ENCODE measurements around the gene GMFB.
"Not testable (repeated sequence)": the region's sequence is repeated elsewhere in the genome, so short reads cannot be mapped to it uniquely, and the experiment has no call there.

Gene GMFB

DNA sequence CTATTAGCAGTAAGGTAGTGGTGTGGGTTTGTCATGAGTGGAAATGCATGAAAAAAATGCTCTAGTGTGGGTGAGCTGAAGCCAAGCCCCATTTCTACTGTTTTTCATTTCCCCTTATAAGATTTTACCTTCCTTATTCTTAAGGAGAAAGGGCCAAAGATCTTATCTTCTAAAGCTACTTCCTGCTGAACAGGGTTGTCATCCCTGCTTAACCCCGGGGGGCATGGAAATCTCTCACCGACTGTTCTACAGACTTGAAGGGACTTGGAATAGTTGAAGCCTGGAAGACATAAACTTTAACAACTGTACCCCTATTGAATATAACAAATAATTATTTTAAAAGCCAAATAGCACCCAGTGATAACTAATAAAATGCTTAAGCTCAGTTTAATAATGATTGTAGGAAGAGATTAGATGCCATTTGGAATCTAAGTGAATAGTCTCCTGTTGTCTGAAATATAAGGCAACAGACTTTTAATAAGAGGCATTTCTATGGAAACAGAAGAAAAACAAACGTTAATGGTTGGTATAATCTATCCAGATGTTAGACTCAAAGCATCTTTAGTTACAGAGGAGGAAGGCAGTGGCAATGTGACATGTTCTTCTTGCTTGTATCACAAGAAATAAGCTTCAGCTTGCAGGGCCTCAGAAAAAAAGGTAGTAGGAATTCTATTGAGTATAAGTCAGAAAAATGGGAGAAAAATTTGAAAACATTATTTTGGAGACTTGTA, 1.8 kb upstream of the GMFB start:
- no peak for DNase-seq (ENCODE audit: low spot score)

DNA sequence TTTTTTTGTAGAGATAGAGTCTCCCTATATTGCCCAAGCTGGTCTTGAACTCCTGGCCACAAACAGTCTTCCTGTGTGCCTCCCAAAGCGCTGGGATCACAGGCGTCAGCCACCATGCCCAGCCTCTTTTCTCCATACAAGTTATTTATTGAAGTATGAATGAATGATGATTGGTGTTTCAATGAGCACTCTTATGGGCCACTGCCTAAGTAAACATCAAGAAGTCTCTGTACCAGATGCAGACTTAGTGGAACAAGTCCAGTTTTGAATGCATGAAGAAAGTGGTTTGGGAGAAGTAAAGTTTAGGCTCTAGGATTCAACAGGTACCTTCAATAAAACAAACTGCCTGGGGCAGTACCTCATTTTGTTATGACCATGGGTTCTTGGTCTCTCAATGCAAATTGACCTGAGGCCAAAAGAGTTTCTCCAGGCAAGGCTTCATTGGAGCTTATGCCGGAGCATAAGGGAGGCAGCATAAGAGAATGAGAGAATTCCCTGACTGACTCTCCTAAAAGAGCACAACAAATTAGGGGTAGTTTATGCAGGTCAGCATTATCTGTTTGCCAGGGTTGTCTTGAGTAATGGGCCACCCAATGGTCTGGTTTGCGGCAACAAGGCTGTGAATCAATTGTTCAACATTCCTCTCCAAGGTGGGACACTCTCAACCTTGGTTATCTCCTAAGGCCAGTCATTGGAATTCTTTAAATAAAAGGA, 1.1 kb upstream of the GMFB start:
- DNase-seq (ENCODE audit: low spot score) = no peak

DNA sequence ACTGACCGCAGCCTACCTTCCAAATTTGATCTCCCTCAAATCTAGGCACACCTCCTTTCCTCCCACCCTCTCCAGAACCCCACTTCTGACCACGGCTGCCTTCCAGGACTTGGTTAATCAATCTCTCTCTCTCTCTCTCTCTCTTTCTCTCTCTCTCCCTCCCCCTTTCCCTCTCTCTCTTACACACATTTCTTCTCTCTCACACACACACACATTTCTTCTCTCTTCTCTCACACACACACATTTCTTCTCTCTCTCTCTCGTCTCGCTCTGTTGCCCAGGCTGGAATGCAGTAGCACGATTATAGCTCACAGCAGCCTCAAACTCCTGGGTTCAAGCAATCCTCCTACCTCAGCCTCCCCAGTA, 521 bp upstream of the GMFB start:
- no peak for DNase-seq (ENCODE audit: low spot score)

DNA sequence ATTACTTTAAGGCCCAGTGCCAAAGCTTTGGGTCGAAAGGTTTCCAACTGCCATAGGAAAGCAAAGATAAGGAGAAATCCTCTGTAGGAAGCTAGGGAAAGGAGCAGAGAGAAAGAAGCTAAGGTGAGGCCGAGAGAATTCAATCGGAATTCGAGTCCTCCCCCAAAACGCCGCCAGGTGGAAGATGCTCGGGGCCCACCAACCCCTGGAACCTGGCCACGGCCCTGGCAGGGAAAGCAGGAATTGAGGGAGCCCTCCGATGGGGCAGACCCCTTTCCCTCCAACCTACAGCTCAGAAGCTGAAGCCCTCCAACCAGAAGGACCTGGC, 498 bp downstream of the GMFB start:
- DNase-seq (ENCODE audit: low spot score) = no peak

DNA sequence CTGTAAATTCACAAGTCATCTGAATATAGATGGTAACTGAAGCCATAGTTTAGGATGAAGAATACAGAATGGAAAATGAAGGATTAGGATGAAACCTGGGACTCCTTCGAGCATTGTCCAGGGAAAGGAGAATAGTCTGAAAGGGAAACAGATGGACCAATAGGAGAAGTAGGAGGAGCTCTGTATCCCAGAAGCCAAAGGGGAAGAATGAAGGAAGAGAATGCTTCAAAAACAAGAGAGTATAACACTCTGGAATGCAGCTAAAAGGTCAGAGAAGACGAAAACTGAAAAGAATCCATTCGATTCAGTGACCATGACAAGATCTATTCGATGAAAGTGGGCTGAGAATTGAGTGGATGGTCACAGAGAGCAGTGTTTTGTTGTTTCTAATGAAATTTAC, 1.0 kb downstream of the GMFB start:
- DNase-seq (ENCODE audit: low spot score) = peak; percentile 46

DNA sequence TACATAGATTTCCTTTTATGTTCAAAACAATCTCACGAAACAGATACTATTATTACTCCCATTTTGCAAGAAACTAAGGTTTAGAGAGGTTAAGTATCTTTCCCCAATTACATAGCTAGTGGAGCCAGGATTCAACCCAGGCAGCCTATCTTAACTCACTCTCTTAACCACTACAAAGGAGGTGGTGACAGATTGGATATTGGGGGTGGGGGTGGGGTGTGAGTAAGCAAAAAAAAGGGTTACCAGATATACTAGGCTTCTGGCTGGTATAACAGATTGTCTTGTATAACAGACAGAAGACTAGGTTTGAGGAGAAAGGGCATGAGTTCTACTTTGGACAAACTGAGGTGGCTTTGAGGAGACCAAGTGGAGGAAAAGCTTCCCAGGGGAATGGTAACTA, 2.1 kb downstream of the GMFB start:
- DNase-seq (ENCODE audit: low spot score) = no peak

DNA sequence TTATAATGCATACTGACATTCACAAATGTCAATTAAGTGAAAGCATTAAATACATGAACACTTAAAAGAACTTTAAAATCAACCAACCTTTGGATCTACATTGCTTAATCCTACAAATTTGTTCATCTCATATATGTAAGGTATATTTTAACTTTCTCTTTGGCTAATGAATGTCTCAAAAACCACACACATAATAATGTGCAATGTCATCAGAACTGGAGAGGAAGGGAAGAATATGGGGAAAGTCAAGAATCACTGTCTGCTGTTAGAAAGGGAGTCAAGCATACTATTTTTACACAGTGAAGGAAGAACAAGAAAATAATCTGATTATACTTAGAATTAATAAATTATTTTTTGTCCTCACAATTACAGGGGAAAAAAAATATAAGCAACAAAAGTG, 4.9 kb downstream of the GMFB start:
- no peak for DNase-seq (ENCODE audit: low spot score)

DNA sequence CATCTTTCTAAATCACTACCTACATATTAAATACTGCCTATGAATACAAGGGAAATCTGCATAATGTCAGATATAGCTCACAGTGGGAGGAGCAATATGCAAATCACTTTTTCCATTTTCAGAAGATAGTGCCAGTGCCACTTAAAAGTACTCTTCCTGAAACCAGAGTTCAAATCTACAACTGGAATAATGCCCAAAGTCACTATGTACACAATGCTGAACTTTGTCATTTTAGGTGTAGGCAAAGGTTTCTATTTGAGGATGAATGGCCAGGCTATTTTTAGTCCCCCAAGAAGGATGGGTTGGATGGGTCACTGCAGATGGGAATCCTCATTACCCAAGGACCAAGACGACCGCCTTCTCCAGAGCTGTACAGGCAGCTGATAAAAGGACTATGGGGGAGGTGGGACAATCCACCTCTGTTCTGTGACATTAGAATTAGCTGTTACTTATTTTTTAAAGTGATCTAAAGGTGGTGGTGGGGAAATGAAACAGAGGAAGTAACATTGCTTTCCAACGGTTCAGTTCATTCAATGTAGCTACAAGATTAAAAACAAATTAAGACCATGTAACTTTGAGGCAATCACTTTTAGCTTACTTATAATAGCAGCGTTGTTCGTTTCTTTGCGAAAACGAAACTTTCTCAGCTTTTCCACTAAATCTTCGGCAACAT, 5.6 kb downstream of the GMFB start:
- DNase-seq (ENCODE audit: low spot score) = no peak

DNA sequence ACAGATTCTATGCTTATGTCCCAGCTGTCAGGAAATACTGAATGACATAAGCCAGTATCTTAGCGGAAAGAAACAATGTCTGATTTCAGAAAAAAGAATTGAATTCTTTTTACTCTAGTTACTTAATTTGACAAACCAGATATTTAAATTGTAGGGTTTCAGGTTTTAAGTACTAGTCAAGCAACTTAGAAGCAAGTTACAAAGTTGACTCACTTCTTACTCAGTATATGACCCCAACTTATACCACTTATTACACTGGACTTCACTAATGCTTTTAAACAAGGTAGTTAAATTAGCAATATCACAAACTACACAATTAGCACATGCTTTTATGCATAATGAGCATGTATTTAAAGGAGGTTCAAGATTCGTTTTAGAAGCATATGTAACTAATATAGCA, 7.1 kb downstream of the GMFB start:
- DNase-seq (ENCODE audit: low spot score) = no peak

DNA sequence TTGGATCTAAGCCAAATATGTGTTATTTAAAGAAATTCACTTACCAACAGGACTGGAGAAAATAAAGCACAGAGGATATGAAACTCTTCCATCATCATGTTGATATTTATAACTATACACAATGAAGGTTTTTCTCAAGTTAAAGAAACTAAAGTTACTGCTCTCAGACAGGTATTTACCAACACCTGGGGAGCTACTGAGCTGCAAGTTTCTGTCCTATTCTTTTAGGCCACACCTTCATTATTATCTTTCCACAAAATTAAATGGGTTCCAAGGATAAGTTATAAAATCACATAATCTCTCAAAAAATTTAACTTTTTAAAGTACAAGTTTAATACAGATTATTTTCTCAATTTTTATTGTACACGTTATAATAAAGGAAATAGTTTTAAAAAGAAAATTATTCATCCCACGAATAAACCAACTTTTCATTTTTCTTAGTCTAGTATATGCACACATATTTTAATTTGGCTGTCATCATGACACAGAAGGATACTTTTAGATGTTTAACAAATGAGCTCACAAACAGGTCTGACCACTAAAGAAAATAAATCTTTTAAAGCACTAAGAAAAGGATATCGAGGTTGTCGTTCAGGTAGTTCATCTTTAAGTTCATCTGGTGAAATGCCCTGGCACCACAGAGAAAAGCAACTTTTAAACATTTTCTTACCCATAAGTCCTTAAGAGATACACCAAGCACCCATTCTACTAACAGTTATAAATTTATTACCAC, 7.8 kb downstream of the GMFB start:
- no peak for DNase-seq (ENCODE audit: low spot score)

DNA sequence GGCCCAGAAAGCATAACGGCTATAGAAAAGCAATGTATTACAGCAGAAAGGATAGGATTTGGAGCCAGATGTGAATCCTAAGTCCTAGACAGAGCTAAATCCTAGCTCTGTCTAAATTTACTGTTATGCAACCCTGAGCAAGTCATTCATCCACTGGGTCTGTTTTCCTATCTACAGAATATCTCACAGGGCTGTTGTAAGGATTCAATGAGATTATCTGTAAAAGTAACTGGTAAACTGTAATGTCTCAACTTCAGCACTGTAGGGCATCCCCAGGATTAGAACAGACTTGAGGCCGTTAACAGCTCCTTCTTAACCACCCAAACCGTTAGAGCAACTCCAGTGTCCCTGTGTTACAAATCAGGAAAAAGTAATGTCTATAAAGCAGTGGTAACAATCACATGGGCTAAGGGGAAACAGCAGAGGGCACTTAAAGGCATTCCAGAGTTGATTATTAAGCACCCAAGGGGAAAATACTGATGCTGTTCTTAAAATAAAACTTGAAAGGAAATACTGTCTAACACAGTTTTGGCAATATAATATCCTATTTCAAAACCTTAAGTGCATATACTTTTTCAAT, 10.1 kb downstream of the GMFB start:
- no peak for DNase-seq (ENCODE audit: low spot score)

DNA sequence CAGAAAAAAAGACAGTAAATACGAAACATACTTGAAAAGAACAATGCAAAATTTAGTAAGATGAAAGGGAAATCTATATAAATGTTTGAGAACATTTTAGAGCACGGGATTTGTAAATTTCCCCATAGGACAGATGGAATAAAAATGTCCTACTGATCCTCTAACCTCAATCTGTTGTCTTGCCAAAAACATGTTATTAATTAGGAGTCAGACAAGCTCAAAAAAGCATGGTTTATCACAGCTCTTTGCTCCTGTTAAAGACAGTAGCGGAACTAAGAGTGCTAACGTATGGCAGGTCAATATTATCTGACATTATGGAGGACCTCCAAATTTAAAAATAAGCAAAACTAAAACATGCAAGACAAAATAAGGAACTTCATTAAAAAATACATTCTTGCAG, 12.9 kb downstream of the GMFB start:
- no peak for DNase-seq (ENCODE audit: low spot score)

DNA sequence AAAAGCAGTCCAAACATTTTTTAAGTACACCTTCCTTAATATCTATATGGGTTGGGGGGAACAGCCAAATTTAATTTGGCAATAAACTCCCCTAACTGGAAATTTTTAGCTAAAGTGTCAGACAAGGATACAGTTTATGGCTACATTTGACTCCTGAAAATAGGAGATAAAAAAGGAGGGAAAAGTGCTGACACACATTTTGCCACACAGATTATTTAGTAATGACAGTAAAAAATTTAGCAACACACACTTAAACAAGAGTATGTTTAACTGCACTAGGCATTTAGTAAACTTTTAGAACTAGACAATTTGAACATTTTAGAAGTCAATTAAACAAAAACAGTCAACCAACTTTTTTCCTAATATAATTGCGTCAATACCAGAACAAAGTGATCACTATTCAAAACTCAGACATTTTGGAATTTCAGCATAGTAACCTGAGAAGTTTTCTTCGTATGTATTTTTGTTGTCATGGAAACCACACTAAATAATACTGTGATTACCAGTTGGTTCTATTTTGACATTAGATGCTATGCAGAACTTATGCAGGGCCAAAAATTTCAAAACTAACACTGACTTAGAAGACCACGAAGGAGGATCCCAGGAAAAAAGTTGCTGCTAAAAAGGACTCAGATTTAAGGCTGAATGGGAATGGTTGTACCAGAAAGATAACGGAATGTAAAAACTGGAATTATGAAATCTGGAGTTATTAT, 13.4 kb downstream of the GMFB start:
- no peak for DNase-seq (ENCODE audit: low spot score)

DNA sequence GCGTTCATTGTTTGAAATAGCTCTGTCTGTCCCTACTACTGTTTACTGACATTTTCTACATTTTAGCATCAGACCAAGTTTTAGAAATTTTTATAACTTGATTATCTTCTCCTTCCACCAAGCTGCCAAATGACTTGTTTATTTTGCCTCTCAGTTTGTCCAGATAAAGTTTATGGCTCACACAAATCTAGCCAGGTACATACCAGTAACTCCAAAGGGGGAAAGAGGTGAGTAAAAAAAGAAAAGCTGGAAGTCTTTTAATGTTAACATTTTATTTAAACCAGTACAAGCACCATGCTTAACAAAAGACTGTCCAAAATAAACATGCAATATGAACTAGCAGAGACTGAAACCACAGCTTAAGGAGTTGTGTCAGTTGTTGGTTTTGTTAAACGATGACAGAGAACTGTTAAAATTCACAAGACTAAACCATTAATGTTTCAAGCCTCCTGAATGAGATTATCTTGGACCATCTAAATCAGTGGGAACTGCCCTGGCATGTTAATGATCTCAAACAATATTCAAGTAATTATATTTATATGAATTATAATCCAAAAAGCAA, 14.5 kb downstream of the GMFB start:
- DNase-seq (ENCODE audit: low spot score) = no peak

DNA sequence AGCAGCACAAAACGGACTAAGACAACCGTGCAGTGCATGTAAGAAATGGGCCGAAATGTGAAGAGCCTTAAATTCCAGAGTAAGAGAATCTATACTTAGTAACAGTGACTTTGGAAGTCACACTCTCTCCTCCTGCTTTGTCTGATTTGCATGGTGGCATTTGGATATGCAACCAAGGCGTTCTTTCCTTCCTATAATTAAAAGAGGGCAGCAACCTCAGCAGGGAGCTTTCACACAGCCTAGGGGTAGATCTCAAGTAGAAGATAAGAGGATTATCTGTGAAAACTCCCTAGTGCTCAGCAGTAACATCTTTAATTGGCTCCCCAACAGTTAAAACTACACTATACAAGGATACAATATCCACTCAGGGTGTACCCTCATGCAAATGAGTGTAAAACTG, 16.5 kb downstream of the GMFB start:
- DNase-seq (ENCODE audit: low spot score) = peak; percentile 76

DNA sequence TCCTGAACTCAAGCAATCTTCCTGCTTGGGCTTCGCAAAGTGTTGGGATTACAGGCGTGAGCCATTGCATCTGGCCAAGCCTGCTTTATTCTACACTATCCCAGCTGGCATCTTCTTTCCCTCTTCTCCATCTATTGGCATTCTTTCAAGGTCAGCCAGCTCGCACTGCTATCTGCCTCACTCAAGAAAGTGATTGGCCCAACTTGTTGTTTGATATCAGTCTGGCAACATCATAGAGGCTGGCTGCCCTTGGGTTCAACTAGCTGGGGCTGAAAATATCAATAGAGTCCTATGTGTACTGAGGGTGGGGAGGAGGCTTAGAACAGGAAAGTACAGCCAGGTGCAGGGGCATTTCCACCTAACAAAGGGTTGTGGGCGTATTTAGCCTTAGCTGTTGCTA, 17.1 kb downstream of the GMFB start:
- no peak for DNase-seq (ENCODE audit: low spot score)

DNA sequence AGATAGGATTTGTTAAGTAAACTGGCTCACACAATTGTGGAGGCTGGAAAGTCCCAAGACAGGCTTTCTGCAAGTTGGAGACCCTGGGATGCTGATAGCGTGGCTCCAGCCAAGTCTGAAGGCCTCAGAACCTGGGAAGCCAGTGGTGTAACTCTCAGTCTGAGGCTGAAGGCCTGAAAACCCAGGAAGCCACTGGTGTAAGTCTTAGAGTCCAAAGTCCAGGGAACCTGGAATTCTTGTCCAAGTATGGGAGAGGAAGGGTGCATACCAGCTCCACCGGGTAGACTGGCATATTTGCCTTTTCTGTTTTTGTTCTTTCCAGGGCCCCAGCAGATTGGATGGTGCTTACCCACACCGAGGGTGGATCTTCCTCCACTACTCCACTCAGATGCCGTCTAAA, 18.1 kb downstream of the GMFB start:
- DNase-seq (ENCODE audit: low spot score) = no peak

DNA sequence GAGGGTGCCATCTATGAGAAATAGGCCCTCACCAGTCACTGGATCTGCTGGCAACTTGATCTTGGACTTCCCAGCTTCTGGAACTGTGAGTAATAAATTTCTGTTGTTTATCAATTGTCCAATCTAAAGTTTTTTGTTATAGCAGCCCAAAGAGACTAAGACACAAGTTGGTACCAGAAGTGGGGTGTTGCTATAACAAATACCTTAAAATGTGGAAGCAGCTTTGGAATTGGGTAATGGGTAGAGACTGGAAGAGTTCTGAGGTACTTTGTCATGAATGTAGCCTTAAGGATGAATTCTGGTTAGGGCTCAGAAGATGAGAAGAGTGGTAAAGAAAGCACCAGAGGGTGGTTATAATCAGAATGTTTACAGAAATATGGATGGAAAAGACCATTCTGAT, 21.5 kb downstream of the GMFB start:
- DNase-seq (ENCODE audit: low spot score) = no peak

DNA sequence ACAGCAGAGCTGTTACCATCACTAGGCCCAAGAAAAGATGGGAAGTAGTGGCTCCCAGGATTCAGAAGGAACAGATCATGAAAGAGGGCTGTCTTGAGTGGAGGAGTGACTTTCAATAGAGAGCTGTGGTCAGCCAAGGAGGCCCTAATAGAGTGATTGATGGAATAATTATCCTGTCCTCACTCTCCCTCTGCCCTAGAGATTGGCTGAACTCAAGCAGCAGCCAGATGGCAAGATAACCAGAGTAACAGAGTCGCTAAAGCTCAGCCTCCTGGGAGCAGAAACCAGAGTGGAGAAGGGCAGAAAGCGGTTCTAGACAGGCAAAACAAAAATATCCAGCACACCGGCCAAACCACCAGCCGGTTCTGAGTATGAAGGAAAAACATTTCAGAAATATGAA, 23.1 kb downstream of the GMFB start:
- peak; percentile 71 for DNase-seq (ENCODE audit: low spot score)

DNA sequence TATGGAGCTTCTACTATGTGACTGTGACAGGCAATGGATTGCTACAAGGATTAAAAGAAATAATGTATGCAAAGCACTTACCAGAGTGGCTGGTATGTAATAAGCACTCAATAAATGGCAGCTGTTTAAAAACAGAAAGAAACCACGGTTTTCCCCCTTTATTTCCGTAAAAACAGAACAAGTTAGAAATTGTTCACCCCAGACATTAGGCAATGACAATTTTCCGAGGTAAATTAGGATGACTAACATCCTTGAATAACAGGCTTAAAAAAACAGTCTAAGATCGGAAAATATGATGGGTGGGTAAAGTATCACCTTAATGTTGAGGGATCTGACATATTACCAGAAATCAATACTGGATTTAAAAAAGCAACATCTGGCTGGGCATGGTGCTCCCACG, 26.7 kb downstream of the GMFB start:
- DNase-seq (ENCODE audit: low spot score) = no peak

DNA sequence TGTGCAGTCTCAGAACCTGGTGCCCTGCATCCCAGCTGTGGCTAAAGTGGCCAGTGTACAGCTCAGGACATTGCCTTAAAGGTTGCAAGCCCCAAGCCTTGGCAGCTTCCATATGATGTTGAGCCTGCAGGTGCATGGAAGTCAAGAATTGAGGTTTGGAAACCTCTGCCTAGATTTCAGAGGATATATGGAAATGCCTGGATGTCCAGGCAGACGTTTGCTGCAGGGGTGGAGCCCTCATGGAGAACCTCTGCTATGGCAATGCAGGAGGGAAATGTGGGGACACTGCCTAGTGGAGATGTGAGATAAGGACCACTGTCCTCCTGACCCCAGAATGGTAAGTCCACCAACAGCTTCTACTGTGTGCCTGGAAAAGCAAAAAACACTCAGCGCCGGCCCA, 29.7 kb downstream of the GMFB start:
- no peak for DNase-seq (ENCODE audit: low spot score)

DNA sequence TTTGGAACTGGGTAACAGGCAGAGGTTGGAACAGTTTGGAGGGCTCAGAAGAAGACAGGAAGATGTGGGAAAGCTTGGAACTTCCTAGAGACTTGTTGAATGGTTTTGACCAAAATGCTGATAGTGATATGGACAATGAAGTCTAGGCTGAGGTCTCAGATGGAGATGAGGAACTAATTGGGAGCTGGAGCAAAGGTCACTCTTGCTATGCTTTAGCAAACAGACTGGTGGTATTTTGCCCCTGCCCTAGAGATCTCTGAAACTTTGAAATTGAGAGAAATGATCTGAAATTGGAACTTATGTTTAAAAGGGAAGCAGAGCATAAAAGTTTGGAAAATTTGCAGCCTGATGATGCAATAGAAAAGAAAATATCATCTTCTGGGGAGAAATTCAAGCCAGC, 30.2 kb downstream of the GMFB start:
- not testable (repeated sequence) for DNase-seq (ENCODE audit: low spot score)
